Type B pancreatic cell (in vitro differentiated cells): ENCODE measurements around the gene AK8. TPM values are rescaled to one million over a fixed set of nuclear protein-coding genes. Genes with fewer than 3 reads are reported as not detected.

Source experiments
- DNase-seq: peaks from one replicate; pipeline ENCODE4 v3.0.0; 2021; ENCODE audit warnings: mixed read lengths; ENCODE audit not compliant: unreplicated experiment; ENCODE audit errors: extremely low spot score
- H3K27ac Mint-ChIP-seq: 2 replicates; pipeline ENCODE4 v1.8.0; 2021; ENCODE audit warnings: mild to moderate bottlenecking, mixed read lengths
- H3K27me3 Mint-ChIP-seq: 2 replicates; pipeline ENCODE4 v1.8.0; 2021; ENCODE audit warnings: mixed read lengths
- H3K36me3 Mint-ChIP-seq: 2 replicates; pipeline ENCODE4 v1.8.0; 2021; ENCODE audit warnings: mixed read lengths
- H3K4me1 Mint-ChIP-seq: one replicate; pipeline ENCODE4 v1.8.0; 2021; ENCODE audit warnings: mixed read lengths; ENCODE audit not compliant: unreplicated experiment
- H3K4me3 Mint-ChIP-seq: 2 replicates; pipeline ENCODE4 v1.8.0; 2021; ENCODE audit warnings: mild to moderate bottlenecking, mixed read lengths
- H3K9me3 Mint-ChIP-seq: 2 replicates; pipeline ENCODE4 v1.8.0; 2021; ENCODE audit warnings: mixed read lengths
- long read RNA-seq: library from polyadenylated mRNA; unstranded; transcript quantifications from one replicate; pipeline ENCODE4 v2.0.0, GENCODE V29; 2020
- total RNA-seq: library from RNA; stranded (reverse); gene quantifications from 2 replicates; pipeline ENCODE4 v1.2.1, GENCODE V29; 2021; ENCODE audit warnings: low replicate concordance
- TF ChIP-seq, protein P1 (sequence below): fragments of 200-600 bp; sonication (generic); conservative IDR thresholded peaks from 2 replicates; pipeline ENCODE4 v1.5.0; 2021; ENCODE audit warnings: antibody characterized with exemption, mild to moderate bottlenecking

AK8 gene, protein sequence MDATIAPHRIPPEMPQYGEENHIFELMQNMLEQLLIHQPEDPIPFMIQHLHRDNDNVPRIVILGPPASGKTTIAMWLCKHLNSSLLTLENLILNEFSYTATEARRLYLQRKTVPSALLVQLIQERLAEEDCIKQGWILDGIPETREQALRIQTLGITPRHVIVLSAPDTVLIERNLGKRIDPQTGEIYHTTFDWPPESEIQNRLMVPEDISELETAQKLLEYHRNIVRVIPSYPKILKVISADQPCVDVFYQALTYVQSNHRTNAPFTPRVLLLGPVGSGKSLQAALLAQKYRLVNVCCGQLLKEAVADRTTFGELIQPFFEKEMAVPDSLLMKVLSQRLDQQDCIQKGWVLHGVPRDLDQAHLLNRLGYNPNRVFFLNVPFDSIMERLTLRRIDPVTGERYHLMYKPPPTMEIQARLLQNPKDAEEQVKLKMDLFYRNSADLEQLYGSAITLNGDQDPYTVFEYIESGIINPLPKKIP
- 4.6 and 5.5 TPM in 2 replicates for total RNA-seq
- long read RNA-seq, partial matches to known transcripts, result 1 of 4 reads
- long read RNA-seq, other reads (novel, unspliced or antisense), result 3 of 4 reads

DNA sequence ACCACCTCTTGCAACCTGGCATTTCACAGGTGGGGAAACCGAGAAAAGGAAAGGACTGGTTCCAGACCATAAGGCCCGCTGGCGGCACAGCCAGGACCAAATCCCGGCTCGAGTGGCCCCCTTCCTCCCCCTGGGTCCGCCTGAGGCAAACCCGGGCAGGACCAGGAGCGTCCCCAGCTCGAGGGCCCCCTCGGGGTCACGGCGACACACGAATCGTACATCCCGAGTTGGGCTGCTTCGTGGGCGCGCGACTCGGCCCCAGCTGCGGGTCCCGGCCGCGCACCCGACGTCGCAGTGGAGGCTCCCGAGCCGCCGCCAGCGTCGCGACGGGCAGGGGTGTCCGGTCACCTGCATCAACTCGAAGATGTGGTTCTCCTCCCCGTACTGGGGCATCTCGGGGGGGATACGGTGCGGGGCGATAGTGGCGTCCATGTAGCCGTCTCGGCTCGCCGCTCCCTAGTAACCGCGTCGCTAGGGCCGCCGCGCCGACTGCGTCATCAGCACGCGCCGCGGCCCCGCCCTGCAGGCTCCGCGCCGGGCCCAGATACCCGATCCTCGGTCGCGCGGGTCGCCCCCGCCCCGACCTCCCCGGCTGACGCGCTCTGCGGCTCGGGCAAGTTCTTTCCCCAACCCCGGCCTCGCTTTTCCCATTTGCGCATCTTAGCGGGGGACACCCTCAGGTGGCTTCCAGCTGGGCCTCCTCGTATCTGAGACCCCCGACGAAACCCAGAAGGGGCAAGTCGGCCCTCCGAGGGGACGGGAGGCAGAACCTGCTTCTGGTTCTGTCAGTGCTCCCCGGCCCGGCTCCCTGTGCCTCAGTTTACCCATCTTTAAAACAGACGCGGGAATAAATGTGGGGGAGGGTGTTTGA is at the start of gene AK8:
TSS of gene AK8 (minus strand) at position 461 of the 871 bp plus-strand sequence. CDS start at position 432, 29 bp downstream.
- peaks cover 10% of the 10 kb centered on the region for H3K4me1 Mint-ChIP-seq
- peak within 1 kb of the TSS; percentile 77 for H3K27ac Mint-ChIP-seq
- H3K36me3 Mint-ChIP-seq, result no peaks in the 10 kb centered on the region
- no peaks in the 10 kb centered on the region for H3K9me3 Mint-ChIP-seq
- H3K27me3 Mint-ChIP-seq, result no peaks in the 10 kb centered on the region
- TF ChIP-seq, protein P1, sequence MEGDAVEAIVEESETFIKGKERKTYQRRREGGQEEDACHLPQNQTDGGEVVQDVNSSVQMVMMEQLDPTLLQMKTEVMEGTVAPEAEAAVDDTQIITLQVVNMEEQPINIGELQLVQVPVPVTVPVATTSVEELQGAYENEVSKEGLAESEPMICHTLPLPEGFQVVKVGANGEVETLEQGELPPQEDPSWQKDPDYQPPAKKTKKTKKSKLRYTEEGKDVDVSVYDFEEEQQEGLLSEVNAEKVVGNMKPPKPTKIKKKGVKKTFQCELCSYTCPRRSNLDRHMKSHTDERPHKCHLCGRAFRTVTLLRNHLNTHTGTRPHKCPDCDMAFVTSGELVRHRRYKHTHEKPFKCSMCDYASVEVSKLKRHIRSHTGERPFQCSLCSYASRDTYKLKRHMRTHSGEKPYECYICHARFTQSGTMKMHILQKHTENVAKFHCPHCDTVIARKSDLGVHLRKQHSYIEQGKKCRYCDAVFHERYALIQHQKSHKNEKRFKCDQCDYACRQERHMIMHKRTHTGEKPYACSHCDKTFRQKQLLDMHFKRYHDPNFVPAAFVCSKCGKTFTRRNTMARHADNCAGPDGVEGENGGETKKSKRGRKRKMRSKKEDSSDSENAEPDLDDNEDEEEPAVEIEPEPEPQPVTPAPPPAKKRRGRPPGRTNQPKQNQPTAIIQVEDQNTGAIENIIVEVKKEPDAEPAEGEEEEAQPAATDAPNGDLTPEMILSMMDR, result no peak
- DNase-seq, result peak; percentile 88
- peak within 1 kb of the TSS; percentile 85 for H3K4me3 Mint-ChIP-seq

DNA sequence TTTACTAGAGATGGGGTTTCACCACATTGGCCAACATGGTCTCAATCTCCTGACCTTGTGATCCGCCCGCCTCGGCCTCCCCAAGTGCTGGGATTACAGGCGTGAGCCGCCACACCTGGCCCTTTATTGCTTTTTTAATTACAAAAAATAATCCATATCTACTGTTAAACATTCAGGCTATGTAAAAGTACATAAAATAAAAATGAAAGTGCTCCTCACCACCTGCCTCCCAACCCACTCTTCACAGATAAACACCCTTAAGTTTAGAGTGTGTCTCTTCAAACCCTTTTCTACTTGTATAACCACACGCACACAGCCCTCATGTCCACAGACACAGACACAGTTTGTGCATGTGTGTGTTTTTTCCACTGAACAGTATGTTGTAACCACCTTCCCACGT is 49.6 kb upstream of the AK8 start:
- TF ChIP-seq, protein P1, result no peak
- peaks cover 36% of the 10 kb centered on the region for H3K36me3 Mint-ChIP-seq
- H3K4me1 Mint-ChIP-seq, result no peaks in the 10 kb centered on the region
- H3K4me3 Mint-ChIP-seq, result no peak overlapping the region
- no peaks in the 10 kb centered on the region for H3K27me3 Mint-ChIP-seq
- no peaks in the 10 kb centered on the region for H3K9me3 Mint-ChIP-seq
- H3K27ac Mint-ChIP-seq, result no peak overlapping the region
- DNase-seq, result no peak

DNA sequence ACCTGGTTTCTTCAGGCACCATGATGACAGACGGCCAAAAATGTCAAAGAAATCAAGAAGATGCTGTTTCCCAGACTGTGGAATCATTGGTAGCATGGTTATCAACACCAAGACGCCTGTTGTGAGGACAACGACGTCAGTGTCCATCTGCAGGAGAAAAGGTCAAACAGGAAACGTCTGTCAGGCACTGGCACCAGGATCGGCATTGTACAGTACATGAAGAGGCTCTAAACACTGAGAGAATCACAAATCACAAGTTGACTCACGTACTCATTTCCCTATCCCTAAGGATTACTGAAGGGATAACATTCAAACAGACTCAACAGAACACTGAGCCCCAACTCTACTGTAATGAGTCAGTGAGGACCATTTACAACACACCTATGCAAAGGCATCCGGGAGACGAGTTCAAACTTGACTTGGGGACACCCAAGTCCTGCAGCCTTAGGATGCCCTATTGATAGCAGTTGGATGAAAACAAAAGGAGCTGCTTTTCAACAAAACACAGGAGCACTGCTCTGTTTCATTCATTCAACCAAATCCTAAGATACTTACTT is 45.3 kb upstream of the AK8 start:
- no peak overlapping the region for H3K27ac Mint-ChIP-seq
- H3K4me1 Mint-ChIP-seq, result no peaks in the 10 kb centered on the region
- H3K9me3 Mint-ChIP-seq, result no peaks in the 10 kb centered on the region
- TF ChIP-seq, protein P1, result no peak
- DNase-seq, result no peak
- no peak overlapping the region for H3K4me3 Mint-ChIP-seq
- H3K27me3 Mint-ChIP-seq, result no peaks in the 10 kb centered on the region
- peaks cover 42% of the 10 kb centered on the region for H3K36me3 Mint-ChIP-seq

DNA sequence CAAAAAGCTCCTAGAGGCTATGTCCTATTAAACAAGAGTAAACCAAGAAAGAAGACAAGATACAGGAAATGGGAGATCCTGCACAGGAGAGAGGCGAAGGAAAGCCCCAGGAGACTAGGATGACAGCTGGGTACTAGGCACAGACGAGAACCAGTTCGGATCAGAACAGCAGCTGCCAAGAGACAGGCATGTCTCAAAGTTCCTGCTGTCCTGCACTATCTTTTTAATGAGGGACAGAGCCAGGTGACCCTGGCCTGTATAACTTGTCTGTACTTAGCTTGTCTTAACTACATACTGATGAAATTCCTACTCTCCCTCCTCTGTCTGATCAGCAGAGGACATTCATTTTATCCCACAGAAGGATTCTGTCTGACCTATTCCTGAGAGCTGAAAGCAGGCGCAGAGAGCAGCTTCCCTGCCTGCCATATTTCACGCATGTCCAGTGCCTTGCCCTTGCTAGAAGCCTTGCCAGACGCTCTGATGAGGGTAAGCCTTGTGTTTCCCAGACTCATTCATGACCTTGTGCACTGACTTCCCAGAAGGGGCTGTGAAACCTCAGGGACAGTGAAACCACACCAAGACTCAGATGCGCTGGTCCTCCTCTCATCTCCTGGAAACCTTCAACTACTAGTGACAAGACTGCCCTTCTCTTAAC is 41.7 kb upstream of the AK8 start:
- no peaks in the 10 kb centered on the region for H3K9me3 Mint-ChIP-seq
- H3K4me1 Mint-ChIP-seq, result no peaks in the 10 kb centered on the region
- H3K4me3 Mint-ChIP-seq, result no peak overlapping the region
- TF ChIP-seq, protein P1, result no peak
- peaks cover 46% of the 10 kb centered on the region for H3K36me3 Mint-ChIP-seq
- H3K27ac Mint-ChIP-seq, result no peak overlapping the region
- no peaks in the 10 kb centered on the region for H3K27me3 Mint-ChIP-seq
- no peak for DNase-seq

DNA sequence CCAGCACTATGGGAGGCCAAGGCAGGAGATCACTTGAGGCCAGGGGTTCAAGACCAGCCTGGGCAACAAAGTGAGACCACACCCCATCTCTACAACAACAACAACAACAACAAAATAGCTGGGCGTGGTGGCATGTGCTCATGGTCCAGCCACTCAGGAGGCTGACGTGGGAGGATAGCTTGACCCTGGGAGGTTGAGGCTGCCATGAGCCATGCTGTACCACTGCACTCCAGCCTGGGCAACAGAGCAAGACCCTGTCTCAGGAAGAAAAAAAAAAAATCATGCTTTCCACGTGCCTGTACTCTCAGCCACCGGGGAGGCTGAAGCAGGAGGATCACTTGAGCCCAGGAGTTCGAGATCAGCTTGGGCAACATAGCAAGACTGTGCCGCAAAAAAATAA is 36.8 kb upstream of the AK8 start:
- H3K9me3 Mint-ChIP-seq, result no peaks in the 10 kb centered on the region
- no peaks in the 10 kb centered on the region for H3K27me3 Mint-ChIP-seq
- no peak overlapping the region for H3K27ac Mint-ChIP-seq
- H3K4me1 Mint-ChIP-seq, result no peaks in the 10 kb centered on the region
- H3K4me3 Mint-ChIP-seq, result no peak overlapping the region
- DNase-seq, result no peak
- TF ChIP-seq, protein P1, result no peak
- H3K36me3 Mint-ChIP-seq, result peaks cover 47% of the 10 kb centered on the region
